Heart left ventricle (tissue), 13 donors: ENCODE results near the gene MYH3.

Experiments
- POLR2A ChIP-seq, 2 donors: fragments of 450-650 bp; IDR thresholded peaks; one replicate each; pipeline ENCODE4 v1.6.1; 2017; ENCODE audit warnings: antibody characterized with exemption in 2 of 2, mild to moderate bottlenecking in 2 of 2, moderate library complexity in 2 of 2
- TF ChIP-seq, protein P1 (sequence below), 12 donors: fragments of 200-600 bp; sonication (generic) in 4 of 12; IDR thresholded peaks; one replicate each; pipeline versions ENCODE4 v1.5.0 to v1.8.0; 2018 to 2022; ENCODE audit warnings: antibody characterized with exemption in 12 of 12, mild to moderate bottlenecking in 5 of 12
- donor health status: ischemic (EF 13 %, LVEDD 7.1; RV severe dilation, severe dysfunction).
- donor health status: DM: no; HTN: yes; CAD: no.
- donor health status: DM: no; HTN: no; CAD: no.
- donor health status: ischemic (EF 25% LVEDD 6.9; RV normal size, moderate dysfunction).
- donor health status: ischemic (EF 25% LVEDD 5.7; RV mildly dilated, moderate dysfunction).
- donor health status: ischemic (EF 35%, LVEDD 5.7; RV mildly dilated, moderate dysfunction).
- donor health status: nonischemic (EF 11% LVEDD 7.7; RV severe dilation, severe dysfunction).
- donor health status: DM: yes; HTN: yes; CAD: no.
- donor health status: PGD.
- donor health status: ischemic (EF 29% LVEDD 5.4; RV normal size, mild dysfunction).
- donor health status: nonischemic (EF 23%, LVEDD 6.1; RV moderate dilation, normal function).

DNA sequence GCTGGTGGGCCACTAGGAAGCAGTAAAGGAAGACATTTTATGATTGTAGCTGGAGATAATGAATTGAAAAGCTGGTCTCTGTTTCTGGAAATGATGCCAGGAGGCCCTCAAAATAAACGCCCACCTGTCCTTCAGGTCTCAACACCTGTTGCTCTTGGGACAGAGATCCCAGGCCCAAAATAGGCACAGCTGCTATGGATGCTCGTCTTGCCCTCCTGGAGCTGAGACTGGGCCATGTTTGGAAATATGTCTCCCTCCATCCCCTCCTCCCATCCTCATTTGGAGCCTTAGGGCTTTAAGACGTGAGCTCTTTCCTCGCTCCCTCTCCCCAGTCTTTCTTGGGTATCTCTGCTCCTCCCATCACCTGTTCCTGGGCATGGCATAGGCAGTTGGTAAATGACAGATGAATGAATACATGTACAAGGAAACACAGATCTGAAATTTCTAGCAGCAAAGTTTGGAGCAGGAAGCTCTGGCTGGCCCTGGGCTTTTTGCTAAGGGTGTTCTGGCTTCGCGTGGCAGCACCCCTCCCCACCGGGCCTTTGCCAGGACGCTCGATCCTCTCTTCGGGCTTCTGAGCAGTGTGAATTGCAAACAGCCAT is 33.3 kb downstream of the MYH3 start:
- TF ChIP-seq, protein P1, sequence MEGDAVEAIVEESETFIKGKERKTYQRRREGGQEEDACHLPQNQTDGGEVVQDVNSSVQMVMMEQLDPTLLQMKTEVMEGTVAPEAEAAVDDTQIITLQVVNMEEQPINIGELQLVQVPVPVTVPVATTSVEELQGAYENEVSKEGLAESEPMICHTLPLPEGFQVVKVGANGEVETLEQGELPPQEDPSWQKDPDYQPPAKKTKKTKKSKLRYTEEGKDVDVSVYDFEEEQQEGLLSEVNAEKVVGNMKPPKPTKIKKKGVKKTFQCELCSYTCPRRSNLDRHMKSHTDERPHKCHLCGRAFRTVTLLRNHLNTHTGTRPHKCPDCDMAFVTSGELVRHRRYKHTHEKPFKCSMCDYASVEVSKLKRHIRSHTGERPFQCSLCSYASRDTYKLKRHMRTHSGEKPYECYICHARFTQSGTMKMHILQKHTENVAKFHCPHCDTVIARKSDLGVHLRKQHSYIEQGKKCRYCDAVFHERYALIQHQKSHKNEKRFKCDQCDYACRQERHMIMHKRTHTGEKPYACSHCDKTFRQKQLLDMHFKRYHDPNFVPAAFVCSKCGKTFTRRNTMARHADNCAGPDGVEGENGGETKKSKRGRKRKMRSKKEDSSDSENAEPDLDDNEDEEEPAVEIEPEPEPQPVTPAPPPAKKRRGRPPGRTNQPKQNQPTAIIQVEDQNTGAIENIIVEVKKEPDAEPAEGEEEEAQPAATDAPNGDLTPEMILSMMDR (IDR thresholded peaks at IDR 0.05) = no peak
- TF ChIP-seq POLR2A (IDR thresholded peaks at IDR 0.05) = no peak
